Stimulated activated CD8-positive, alpha-beta memory T cell treated with anti-CD3 and anti-CD28 coated beads, Interleukin-15, amount 100 ng/mL, for 1 hour (primary cell): ENCODE data around the gene SVEP1.
"Not testable (repeated sequence)": the region's sequence is repeated elsewhere in the genome, so short reads cannot be mapped to it uniquely, and the experiment has no call there.

Experiments used
- DNase-seq: peaks from one replicate; pipeline ENCODE4 v3.0.0-alpha.2; 2020; ENCODE audit warnings: low read depth

Gene SVEP1

GRCh38 chr9:110578575-110579033, 937 bp downstream of the SVEP1 start:
- DNase-seq = no peak

GRCh38 chr9:110575945-110576344, 3.6 kb downstream of the SVEP1 start:
- DNase-seq = no peak

- DNase-seq = no peak
Observed at GRCh38 chr9:110575169-110575568, 4.4 kb downstream of the SVEP1 start.

- DNase-seq = no peak
Observed at GRCh38 chr9:110573305-110573704, 6.2 kb downstream of the SVEP1 start.

GRCh38 chr9:110571801-110572483, 7.6 kb downstream of the SVEP1 start:
- DNase-seq = no peak

GRCh38 chr9:110566156-110566555, 13.4 kb downstream of the SVEP1 start:
- DNase-seq = no peak

GRCh38 chr9:110561826-110562225, 17.7 kb downstream of the SVEP1 start:
- no peak for DNase-seq

GRCh38 chr9:110559869-110560268, 19.7 kb downstream of the SVEP1 start:
- DNase-seq = no peak

- no peak for DNase-seq
Observed at GRCh38 chr9:110555551-110556331, 23.8 kb downstream of the SVEP1 start.

- DNase-seq = no peak
Observed at GRCh38 chr9:110546411-110546871, 33.1 kb downstream of the SVEP1 start.

GRCh38 chr9:110545705-110546104, 33.8 kb downstream of the SVEP1 start:
- no peak for DNase-seq

GRCh38 chr9:110543631-110544051, 35.9 kb downstream of the SVEP1 start:
- DNase-seq = no peak

- DNase-seq = no peak
Observed at GRCh38 chr9:110541950-110542349, 37.6 kb downstream of the SVEP1 start.

GRCh38 chr9:110538647-110539041, 40.9 kb downstream of the SVEP1 start:
- DNase-seq = no peak

GRCh38 chr9:110537841-110538646, 41.5 kb downstream of the SVEP1 start:
- DNase-seq = no peak

- DNase-seq = no peak
Observed at GRCh38 chr9:110536822-110537221, 42.7 kb downstream of the SVEP1 start.

- not testable (repeated sequence) for DNase-seq
Observed at GRCh38 chr9:110534162-110534561, 45.4 kb downstream of the SVEP1 start.

- DNase-seq = no peak
Observed at GRCh38 chr9:110532908-110533665, 46.5 kb downstream of the SVEP1 start.

GRCh38 chr9:110531776-110532175, 47.8 kb downstream of the SVEP1 start:
- DNase-seq = no peak

- DNase-seq = not testable (repeated sequence)
Observed at GRCh38 chr9:110531241-110531640, 48.3 kb downstream of the SVEP1 start.

GRCh38 chr9:110528645-110529044, 50.9 kb downstream of the SVEP1 start:
- DNase-seq = no peak

- no peak for DNase-seq
Observed at GRCh38 chr9:110526426-110526825, 53.1 kb downstream of the SVEP1 start.
